K562 (cell line): ENCODE data around the gene WDR55. TPM values are rescaled to one million over a fixed set of nuclear protein-coding genes. Genes with fewer than 3 reads are reported as not detected.

ENCODE experiments used
- BRD9 ChIP-seq: fragments of 450-650 bp; IDR thresholded peaks from 2 replicates; pipeline ENCODE4 v1.6.1; 2018; ENCODE audit warnings: low read depth; ENCODE audit not compliant: partially characterized antibody
- ESRRB ChIP-seq: fragments of 250-450 bp; sonication (Bioruptor Pico); IDR thresholded peaks from 2 replicates; pipeline ENCODE4 v1.5.0; 2020; ENCODE audit warnings: mild to moderate bottlenecking, moderate library complexity, borderline replicate concordance
- HLTF ChIP-seq: fragments of 450-650 bp; IDR thresholded peaks from 2 replicates; pipeline ENCODE4 v1.6.1; 2016
- JUNB ChIP-seq: fragments of 450-650 bp; formaldehyde crosslinking; conservative IDR thresholded peaks from 2 replicates; pipeline ENCODE4 v1.4.0; 2020; ENCODE audit warnings: mild to moderate bottlenecking
- MAFF ChIP-seq: IDR thresholded peaks from 2 replicates; pipeline ENCODE4 v1.6.1; 2012; ENCODE audit warnings: low read length, improper control_type of control experiment
- NONO ChIP-seq, 2 experiments: fragments of 200-400 bp in 1 of 2; fragments of 450-650 bp in 1 of 2; formaldehyde crosslinking in 1 of 2; IDR thresholded peaks; 2 replicates each; pipeline ENCODE4 v1.6.1; 2017; ENCODE audit warnings: low read depth in 2 of 2, mild to moderate bottlenecking in 2 of 2, moderate library complexity in 2 of 2, low read length in 1 of 2
- POLR2A ChIP-seq: fragments of 450-650 bp; conservative IDR thresholded peaks from 2 replicates; pipeline ENCODE4 v1.6.1; 2016
- RCOR1 ChIP-seq, 2 experiments: IDR thresholded peaks; 2 replicates each; pipeline ENCODE4 v1.6.1; 2012; ENCODE audit warnings: low read depth in 2 of 2, low read length in 2 of 2, borderline replicate concordance in 1 of 2, improper control_type of control experiment in 1 of 2
- SMAD1 ChIP-seq: fragments of 150-350 bp; IDR thresholded peaks from 2 replicates; pipeline ENCODE4 v1.6.1; 2014; ENCODE audit warnings: low read length, low read depth; ENCODE audit not compliant: partially characterized antibody
- SNIP1 ChIP-seq: fragments of 450-650 bp; IDR thresholded peaks from 2 replicates; pipeline ENCODE4 v1.7.1; 2017; ENCODE audit warnings: low read depth, mild to moderate bottlenecking
- STAT5B ChIP-seq: fragments of 250-450 bp; sonication (Bioruptor Pico); IDR thresholded peaks from 2 replicates; pipeline ENCODE4 v1.8.0; 2021; ENCODE audit warnings: mild to moderate bottlenecking, inconsistent platforms
- TEAD1 ChIP-seq, 2 experiments: fragments of 450-650 bp in 1 of 2; sonication (generic) in 1 of 2; formaldehyde crosslinking; IDR thresholded peaks; 2 replicates each; pipeline versions ENCODE4 v1.4.0 to v1.8.0; 2020 to 2022; ENCODE audit warnings: mild to moderate bottlenecking in 2 of 2, missing genetic modification reagents in 1 of 2
- U2AF1 ChIP-seq: fragments of 200-400 bp; formaldehyde crosslinking; optimal IDR thresholded peaks from 2 replicates; pipeline ENCODE3; 2017; ENCODE audit warnings: mild to moderate bottlenecking, low read depth, low read length, moderate library complexity
- ZNF408 ChIP-seq: fragments of 250-450 bp; sonication (Bioruptor Pico); IDR thresholded peaks from 2 replicates; pipeline ENCODE4 v1.4.0; 2020; ENCODE audit warnings: low read depth, mild to moderate bottlenecking, moderate library complexity
- ZNF696 ChIP-seq: fragments of 250-450 bp; sonication (Bioruptor Pico); conservative IDR thresholded peaks from 2 replicates; pipeline ENCODE4 v1.4.0; 2020; ENCODE audit warnings: mild to moderate bottlenecking, moderate library complexity
- polyA plus RNA-seq, 8 experiments: library from polyadenylated mRNA; depleted of rRNA in 4 of 8; stranded (reverse) in 5 of 8; unstranded in 3 of 8; fragments of >200 nt; fragmentation: Nextera tagmentation in 2 of 8; fragmentation: Illumina TruSeq in 1 of 8; extraction: Ambion mirVana in 2 of 8; extraction: Trizol in 1 of 8; gene quantifications; 2 replicates each; pipeline versions ENCODE4 v1.2.1 to v1.2.3, GENCODE V29; 2011 to 2014; ENCODE audit warnings: inconsistent platforms in 1 of 8, missing spikeins in 1 of 8
- total RNA-seq, 7 experiments: library from RNA; depleted of rRNA in 6 of 7; stranded (reverse); fragments of >200 nt in 6 of 7; fragmentation: Illumina TruSeq in 2 of 7; extraction: Trizol in 2 of 7; gene quantifications; 2 replicates each; pipeline versions ENCODE4 v1.2.1 to v1.2.3, GENCODE V29; 2011 to 2021; ENCODE audit warnings: low replicate concordance in 1 of 7
- TF ChIP-seq, protein P1 (sequence below), 2 experiments: fragments of 450-650 bp in 1 of 2; sonication (generic) in 1 of 2; formaldehyde crosslinking in 1 of 2; IDR thresholded peaks in 1 of 2; conservative IDR thresholded peaks in 1 of 2; 2 replicates each; pipeline versions ENCODE4 v1.6.1 to v1.8.1; 2016 to 2023; ENCODE audit warnings: mild to moderate bottlenecking in 2 of 2, moderate library complexity in 2 of 2, inconsistent platforms in 1 of 2, missing genetic modification reagents in 1 of 2
- TF ChIP-seq, protein P2 (sequence below): fragments of 200-800 bp; sonication (Bioruptor generic); IDR thresholded peaks from 2 replicates; pipeline ENCODE4 v1.6.1; 2017; ENCODE audit warnings: missing genetic modification characterization, missing compliant biosample characterization
- TF ChIP-seq, protein P3 (sequence below): fragments of 250-450 bp; sonication (Bioruptor Pico); IDR thresholded peaks from 2 replicates; pipeline ENCODE4 v1.8.0; 2022; ENCODE audit warnings: inconsistent platforms
- TF ChIP-seq, protein P4 (sequence below): IDR thresholded peaks from 3 replicates; pipeline ENCODE4 v1.6.1; 2011; ENCODE audit warnings: borderline replicate concordance, mild to moderate bottlenecking, moderate library complexity; ENCODE audit not compliant: insufficient read length; ENCODE audit errors: extremely low read depth

Gene WDR55
- total and polyA plus RNA-seq, 9 of the 15 experiments (the other 6 are each of a cell fraction or from before 2014, with no cell fraction given): 5.2 to 45.0 (median 29.3) TPM

DNA sequence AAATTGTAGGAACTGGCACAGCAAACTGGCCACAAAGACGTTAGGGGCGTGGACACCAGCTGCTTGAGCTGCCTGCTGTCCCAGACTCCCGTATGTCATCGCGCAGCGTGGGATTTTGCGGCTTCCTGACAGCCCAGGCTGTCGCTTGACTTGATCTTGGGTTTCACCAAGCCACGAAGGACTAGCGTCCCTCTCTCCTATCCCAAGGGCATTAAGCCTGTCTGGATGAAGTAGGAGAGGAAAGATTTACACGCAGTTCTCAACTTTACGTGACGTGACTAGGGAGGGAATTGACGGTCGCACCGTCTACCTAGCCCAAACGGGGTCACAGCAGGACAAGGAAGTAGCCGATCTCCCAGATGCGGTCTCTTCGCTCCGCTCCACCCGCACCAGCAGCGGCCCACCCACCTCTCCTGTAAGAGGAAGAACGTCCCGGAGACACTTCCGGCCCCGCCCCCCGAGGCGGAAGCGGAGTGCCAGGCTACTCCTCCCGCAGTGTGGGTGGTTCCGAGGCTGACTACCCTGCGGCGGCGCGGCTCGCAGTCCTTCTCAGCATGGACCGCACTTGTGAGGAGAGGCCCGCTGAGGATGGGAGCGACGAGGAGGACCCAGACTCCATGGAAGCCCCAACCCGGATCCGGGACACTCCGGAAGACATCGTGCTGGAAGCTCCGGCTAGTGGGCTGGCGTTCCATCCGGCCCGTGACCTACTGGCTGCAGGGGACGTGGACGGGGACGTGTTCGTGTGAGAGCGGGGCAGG, at the start of gene WDR55 (continued):
- TF ChIP-seq ZNF696 (CRISPR knock-in tag) (no peak), ZNF408 (no peak), BRD9 (no peak), TEAD1 (CRISPR knock-in tag; IDR thresholded peaks at IDR 0.05) (no peak; a peak in 1 of 4 replicates), NONO (IDR thresholded peaks at IDR 0.05; ENCODE audit: low read depth in 2 of 2, low read length in 1 of 2) (0 out of 4 replicates have a peak, but pooled peaks of 1 of the 2 experiments have one; percentile 57), STAT5B (no peak), SNIP1 (no peak), U2AF1 (no peak), RCOR1 (IDR thresholded peaks at IDR 0.05; ENCODE audit: borderline replicate concordance in 1 of 2, low read depth in 2 of 2, low read length in 2 of 2) (no peak; a peak in 1 of 4 replicates), HLTF (no peak), JUNB (no peak), ESRRB (CRISPR knock-in tag) (no peak), MAFF (no peak), POLR2A (peak; percentile 92), SMAD1 (no peak)
- TF ChIP-seq, protein P1, sequence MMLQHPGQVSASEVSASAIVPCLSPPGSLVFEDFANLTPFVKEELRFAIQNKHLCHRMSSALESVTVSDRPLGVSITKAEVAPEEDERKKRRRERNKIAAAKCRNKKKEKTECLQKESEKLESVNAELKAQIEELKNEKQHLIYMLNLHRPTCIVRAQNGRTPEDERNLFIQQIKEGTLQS (IDR thresholded peaks at IDR 0.05): no peak
- TF ChIP-seq, protein P1 (CRISPR knock-in tag; conservative IDR thresholded peaks at IDR 0.05): peak; percentile 82; the same call in 1 of the 2 replicates
- TF ChIP-seq, protein P2, sequence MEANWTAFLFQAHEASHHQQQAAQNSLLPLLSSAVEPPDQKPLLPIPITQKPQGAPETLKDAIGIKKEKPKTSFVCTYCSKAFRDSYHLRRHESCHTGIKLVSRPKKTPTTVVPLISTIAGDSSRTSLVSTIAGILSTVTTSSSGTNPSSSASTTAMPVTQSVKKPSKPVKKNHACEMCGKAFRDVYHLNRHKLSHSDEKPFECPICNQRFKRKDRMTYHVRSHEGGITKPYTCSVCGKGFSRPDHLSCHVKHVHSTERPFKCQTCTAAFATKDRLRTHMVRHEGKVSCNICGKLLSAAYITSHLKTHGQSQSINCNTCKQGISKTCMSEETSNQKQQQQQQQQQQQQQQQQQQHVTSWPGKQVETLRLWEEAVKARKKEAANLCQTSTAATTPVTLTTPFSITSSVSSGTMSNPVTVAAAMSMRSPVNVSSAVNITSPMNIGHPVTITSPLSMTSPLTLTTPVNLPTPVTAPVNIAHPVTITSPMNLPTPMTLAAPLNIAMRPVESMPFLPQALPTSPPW (CRISPR knock-in tag): peak; percentile 89
- TF ChIP-seq, protein P3, sequence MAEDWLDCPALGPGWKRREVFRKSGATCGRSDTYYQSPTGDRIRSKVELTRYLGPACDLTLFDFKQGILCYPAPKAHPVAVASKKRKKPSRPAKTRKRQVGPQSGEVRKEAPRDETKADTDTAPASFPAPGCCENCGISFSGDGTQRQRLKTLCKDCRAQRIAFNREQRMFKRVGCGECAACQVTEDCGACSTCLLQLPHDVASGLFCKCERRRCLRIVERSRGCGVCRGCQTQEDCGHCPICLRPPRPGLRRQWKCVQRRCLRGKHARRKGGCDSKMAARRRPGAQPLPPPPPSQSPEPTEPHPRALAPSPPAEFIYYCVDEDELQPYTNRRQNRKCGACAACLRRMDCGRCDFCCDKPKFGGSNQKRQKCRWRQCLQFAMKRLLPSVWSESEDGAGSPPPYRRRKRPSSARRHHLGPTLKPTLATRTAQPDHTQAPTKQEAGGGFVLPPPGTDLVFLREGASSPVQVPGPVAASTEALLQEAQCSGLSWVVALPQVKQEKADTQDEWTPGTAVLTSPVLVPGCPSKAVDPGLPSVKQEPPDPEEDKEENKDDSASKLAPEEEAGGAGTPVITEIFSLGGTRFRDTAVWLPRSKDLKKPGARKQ (CRISPR knock-in tag): no peak
- TF ChIP-seq, protein P4, sequence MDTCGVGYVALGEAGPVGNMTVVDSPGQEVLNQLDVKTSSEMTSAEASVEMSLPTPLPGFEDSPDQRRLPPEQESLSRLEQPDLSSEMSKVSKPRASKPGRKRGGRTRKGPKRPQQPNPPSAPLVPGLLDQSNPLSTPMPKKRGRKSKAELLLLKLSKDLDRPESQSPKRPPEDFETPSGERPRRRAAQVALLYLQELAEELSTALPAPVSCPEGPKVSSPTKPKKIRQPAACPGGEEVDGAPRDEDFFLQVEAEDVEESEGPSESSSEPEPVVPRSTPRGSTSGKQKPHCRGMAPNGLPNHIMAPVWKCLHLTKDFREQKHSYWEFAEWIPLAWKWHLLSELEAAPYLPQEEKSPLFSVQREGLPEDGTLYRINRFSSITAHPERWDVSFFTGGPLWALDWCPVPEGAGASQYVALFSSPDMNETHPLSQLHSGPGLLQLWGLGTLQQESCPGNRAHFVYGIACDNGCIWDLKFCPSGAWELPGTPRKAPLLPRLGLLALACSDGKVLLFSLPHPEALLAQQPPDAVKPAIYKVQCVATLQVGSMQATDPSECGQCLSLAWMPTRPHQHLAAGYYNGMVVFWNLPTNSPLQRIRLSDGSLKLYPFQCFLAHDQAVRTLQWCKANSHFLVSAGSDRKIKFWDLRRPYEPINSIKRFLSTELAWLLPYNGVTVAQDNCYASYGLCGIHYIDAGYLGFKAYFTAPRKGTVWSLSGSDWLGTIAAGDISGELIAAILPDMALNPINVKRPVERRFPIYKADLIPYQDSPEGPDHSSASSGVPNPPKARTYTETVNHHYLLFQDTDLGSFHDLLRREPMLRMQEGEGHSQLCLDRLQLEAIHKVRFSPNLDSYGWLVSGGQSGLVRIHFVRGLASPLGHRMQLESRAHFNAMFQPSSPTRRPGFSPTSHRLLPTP: no peak
